Muscle layer of duodenum (tissue), 2 donors: ENCODE data around the gene ARHGAP21.

Source experiments
- H3K27ac ChIP-seq: one replicate; pipeline ENCODE4 v1.7.0; 2013; ENCODE audit warnings: mild to moderate bottlenecking, low read length
- H3K27me3 ChIP-seq: one replicate; pipeline ENCODE4 v1.7.0; 2013; ENCODE audit warnings: low read depth, mild to moderate bottlenecking, control low read depth, low read length
- H3K36me3 ChIP-seq, 2 donors: one replicate each; pipeline ENCODE4 v1.7.0; 2013; ENCODE audit warnings: low read length in 2 of 2, control low read depth in 1 of 2, mild to moderate bottlenecking in 1 of 2; ENCODE audit not compliant: insufficient read depth in 2 of 2, control insufficient read depth in 1 of 2
- H3K4me1 ChIP-seq, 2 donors: one replicate each; pipeline ENCODE4 v1.7.0; 2013; ENCODE audit warnings: low read length in 2 of 2, mild to moderate bottlenecking in 2 of 2, control low read depth in 1 of 2, moderate library complexity in 1 of 2; ENCODE audit not compliant: insufficient read depth in 2 of 2, control insufficient read depth in 1 of 2
- H3K4me3 ChIP-seq, 2 donors: one replicate each; pipeline ENCODE4 v1.7.0; 2013; ENCODE audit warnings: low read length in 2 of 2, low read depth in 1 of 2, mild to moderate bottlenecking in 1 of 2
- H3K9me3 ChIP-seq, 2 donors: one replicate each; pipeline ENCODE4 v1.7.0; 2013; ENCODE audit warnings: low read length in 2 of 2, control low read depth in 1 of 2, mild to moderate bottlenecking in 1 of 2; ENCODE audit not compliant: control insufficient read depth in 1 of 2
- donor health status: healthy.

Gene ARHGAP21

GRCh38 chr10:24722131-24722675 is 1.5 kb downstream of the ARHGAP21 start:
- Histone ChIP-seq H3K27me3 (no peaks in the 10 kb centered on the region), H3K4me1 (peaks cover 24 to 39% of the 10 kb centered on the region in 2 donors), H3K9me3 (no peaks in the 10 kb centered on the region), H3K36me3 (no peaks in the 10 kb centered on the region), H3K27ac (peak overlapping the region; percentile 86), H3K4me3 (peak overlapping the region; percentile 80 to 86)

DNA sequence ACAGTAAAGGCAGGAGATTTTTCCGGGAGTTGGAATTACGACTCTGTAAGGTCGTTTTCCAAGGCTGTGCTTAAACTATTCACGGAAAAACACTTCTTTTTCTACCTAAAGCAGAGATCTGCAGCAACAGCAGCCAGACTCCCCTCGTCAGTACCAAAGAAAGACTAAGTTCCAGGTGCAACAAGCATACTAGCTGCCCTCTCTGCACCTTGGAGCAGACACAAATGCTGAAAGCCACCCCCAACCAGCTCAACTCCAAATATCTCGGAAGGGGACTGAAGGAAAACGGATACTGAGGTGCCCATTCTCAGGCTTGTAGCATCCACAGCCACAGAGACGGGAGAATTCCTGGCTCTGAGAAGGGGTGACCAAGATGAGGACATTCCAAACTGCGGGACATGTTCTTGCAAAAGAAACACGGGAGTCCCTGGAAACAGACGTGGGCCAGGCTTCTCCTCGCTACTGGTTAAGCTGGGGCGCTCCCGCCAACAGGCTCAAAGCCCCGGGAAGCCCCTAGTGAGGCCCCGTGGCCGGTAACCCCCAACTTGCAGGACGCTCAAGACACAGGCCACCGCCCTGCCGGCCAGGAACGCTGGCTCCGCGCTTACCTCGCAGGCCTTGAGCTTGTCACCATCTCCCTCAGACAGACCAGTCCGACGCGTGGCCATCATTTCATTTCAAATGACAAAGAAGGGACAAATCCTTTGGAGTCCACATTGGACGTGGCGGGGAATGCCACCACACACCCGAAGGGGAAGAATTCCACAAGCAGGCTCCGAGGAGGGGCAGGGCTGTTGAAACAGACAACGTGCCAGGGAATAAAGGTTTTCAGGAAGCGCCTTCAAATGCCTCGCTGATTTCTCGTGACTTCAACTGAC is 2.2 kb downstream of the ARHGAP21 start:
- H3K36me3 ChIP-seq = no peaks in the 10 kb centered on the region
- peak overlapping the region; percentile 80 to 86 for H3K4me3 ChIP-seq
- H3K27me3 ChIP-seq = no peaks in the 10 kb centered on the region
- H3K27ac ChIP-seq = peak overlapping the region; percentile 86
- H3K4me1 ChIP-seq = peaks cover 25 to 44% of the 10 kb centered on the region in 2 donors
- H3K9me3 ChIP-seq = no peaks in the 10 kb centered on the region

DNA sequence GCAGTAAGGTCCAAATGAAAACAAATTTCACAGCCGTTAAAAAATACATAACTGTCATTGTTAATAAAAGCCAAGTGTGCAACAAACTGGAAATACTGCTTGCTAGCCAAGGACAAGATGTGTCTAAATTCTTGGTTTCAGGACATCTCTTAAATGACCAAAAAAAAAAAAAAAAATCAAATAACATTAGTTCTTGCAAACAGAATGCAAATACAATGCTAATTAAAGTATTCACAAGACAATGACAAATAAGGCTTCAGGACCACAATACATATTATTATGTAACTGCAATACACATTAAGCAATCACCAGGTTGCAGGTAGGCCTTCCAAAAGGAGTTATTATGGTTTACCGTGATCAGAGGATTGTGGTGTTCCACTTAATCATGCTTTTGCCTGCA is 3.6 kb downstream of the ARHGAP21 start:
- Histone ChIP-seq H3K36me3 (no peaks in the 10 kb centered on the region), H3K9me3 (no peaks in the 10 kb centered on the region), H3K27ac (peak overlapping the region; percentile 86), H3K4me3 (peak overlapping the region; percentile 80 to 86), H3K4me1 (peaks cover 25 to 52% of the 10 kb centered on the region in 2 donors), H3K27me3 (no peaks in the 10 kb centered on the region)

GRCh38 chr10:24718031-24718855 is 5.4 kb downstream of the ARHGAP21 start:
- peak overlapping the region in 1 of 2 donors; percentile 8 for H3K4me3 ChIP-seq
- H3K9me3 ChIP-seq = no peaks in the 10 kb centered on the region
- H3K27ac ChIP-seq = no peak overlapping the region
- H3K36me3 ChIP-seq = no peaks in the 10 kb centered on the region
- H3K27me3 ChIP-seq = no peaks in the 10 kb centered on the region
- H3K4me1 ChIP-seq = peaks cover 25 to 52% of the 10 kb centered on the region in 2 donors

DNA sequence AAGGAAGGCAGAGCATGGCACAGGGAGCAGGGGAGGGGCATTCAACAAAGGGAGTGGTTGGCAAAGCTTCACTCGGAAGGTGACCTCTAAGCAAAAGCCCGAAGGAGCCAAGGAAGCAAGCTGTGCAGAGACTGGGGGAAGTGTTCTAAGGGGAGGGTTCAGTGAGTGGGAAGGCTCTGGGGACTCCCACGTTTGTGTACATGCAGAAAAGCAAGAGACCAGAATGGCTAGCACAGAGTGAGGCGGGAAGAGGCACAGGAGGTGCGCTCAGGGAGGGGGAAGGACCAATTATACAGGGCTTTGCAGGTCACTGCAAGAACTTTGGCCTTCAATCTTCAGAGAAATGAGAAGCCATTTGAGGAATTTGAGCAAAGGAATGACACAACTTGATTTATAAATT is 7.4 kb downstream of the ARHGAP21 start:
- Histone ChIP-seq H3K27ac (no peak overlapping the region), H3K4me1 (peaks cover 25 to 57% of the 10 kb centered on the region in 2 donors), H3K36me3 (no peaks in the 10 kb centered on the region), H3K4me3 (no peak overlapping the region), H3K27me3 (no peaks in the 10 kb centered on the region), H3K9me3 (no peaks in the 10 kb centered on the region)

DNA sequence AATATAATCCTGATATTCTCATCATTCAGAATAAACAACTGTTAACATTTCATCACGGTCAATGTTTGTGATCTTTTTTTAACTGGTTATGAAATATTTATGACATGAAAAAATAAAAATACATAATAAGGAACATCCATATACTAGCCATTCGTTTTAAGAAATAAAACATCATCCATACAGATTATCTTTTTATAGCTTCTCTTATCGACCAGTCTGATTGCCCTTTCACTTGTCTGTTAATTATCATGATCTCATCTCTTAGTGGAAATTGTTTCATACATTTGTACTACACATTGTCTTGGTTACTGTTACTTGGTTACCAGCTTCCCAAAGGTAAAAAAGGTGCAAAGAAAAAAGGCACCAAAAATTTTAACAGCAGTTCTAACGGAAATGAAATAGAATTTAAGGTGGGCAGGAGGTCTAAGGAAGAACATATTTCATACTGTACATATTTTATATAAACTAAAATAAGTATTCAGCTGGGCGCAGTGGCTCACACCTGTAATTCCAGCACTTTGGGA is 8.4 kb downstream of the ARHGAP21 start:
- peaks cover 19 to 49% of the 10 kb centered on the region in 2 donors for H3K4me1 ChIP-seq
- H3K36me3 ChIP-seq = no peaks in the 10 kb centered on the region
- H3K9me3 ChIP-seq = no peaks in the 10 kb centered on the region
- H3K27ac ChIP-seq = no peak overlapping the region
- no peak overlapping the region for H3K4me3 ChIP-seq
- H3K27me3 ChIP-seq = no peaks in the 10 kb centered on the region

- H3K27ac ChIP-seq = no peak overlapping the region
- no peak overlapping the region for H3K4me3 ChIP-seq
- peaks cover 5 to 37% of the 10 kb centered on the region in 2 donors for H3K4me1 ChIP-seq
Observed at GRCh38 chr10:24713086-24713485, 10.6 kb downstream of the ARHGAP21 start.

GRCh38 chr10:24711465-24711864 is 12.2 kb downstream of the ARHGAP21 start:
- Histone ChIP-seq H3K36me3 (no peaks in the 10 kb centered on the region), H3K27ac (no peak overlapping the region), H3K27me3 (no peaks in the 10 kb centered on the region), H3K9me3 (no peaks in the 10 kb centered on the region), H3K4me1 (peaks cover 0 to 39% of the 10 kb centered on the region in 2 donors), H3K4me3 (no peak overlapping the region)

More at GRCh38 chr10:24713086-24713485, 10.6 kb downstream of the ARHGAP21 start:
- Histone ChIP-seq H3K27me3 (no peaks in the 10 kb centered on the region), H3K9me3 (no peaks in the 10 kb centered on the region), H3K36me3 (no peaks in the 10 kb centered on the region)

- Histone ChIP-seq H3K36me3 (no peaks in the 10 kb centered on the region), H3K4me1 (peaks cover 0 to 41% of the 10 kb centered on the region in 2 donors), H3K9me3 (no peaks in the 10 kb centered on the region), H3K27ac (no peak overlapping the region), H3K4me3 (no peak overlapping the region), H3K27me3 (no peaks in the 10 kb centered on the region)
Observed at GRCh38 chr10:24708081-24708480, 15.6 kb downstream of the ARHGAP21 start.

- H3K4me1 ChIP-seq = peaks cover 0 to 35% of the 10 kb centered on the region in 2 donors
- no peaks in the 10 kb centered on the region for H3K9me3 ChIP-seq
- no peak overlapping the region for H3K27ac ChIP-seq
- no peaks in the 10 kb centered on the region for H3K27me3 ChIP-seq
- H3K4me3 ChIP-seq = no peak overlapping the region
- H3K36me3 ChIP-seq = no peaks in the 10 kb centered on the region
Observed at GRCh38 chr10:24707445-24707844, 16.2 kb downstream of the ARHGAP21 start.
